SK-N-SH (cell line): ENCODE data around the gene LDAH.

ENCODE experiments used
- CHD2 ChIP-seq: fragments of 150-350 bp; IDR thresholded peaks from 2 replicates; pipeline ENCODE4 v1.6.1; 2018; ENCODE audit warnings: low read length; ENCODE audit not compliant: partially characterized antibody
- EP300 ChIP-seq, 2 experiments: IDR thresholded peaks; 2 replicates each; pipeline versions ENCODE4 v1.4.0 to v1.6.1; 2012; ENCODE audit warnings: borderline replicate concordance in 1 of 2, low read depth in 1 of 2, low read length in 1 of 2
- FOSL2 ChIP-seq: IDR thresholded peaks from 2 replicates; pipeline ENCODE4 v1.4.0; 2012; ENCODE audit warnings: low read depth, mild to moderate bottlenecking, moderate library complexity, borderline replicate concordance
- FOXM1 ChIP-seq: IDR thresholded peaks from 2 replicates; pipeline ENCODE4 v1.4.0; 2012; ENCODE audit warnings: low read depth, mild to moderate bottlenecking
- MXI1 ChIP-seq: IDR thresholded peaks from 2 replicates; pipeline ENCODE4 v1.6.1; 2012; ENCODE audit warnings: mild to moderate bottlenecking, low read depth, low read length, improper control_type of control experiment
- PBX3 ChIP-seq: IDR thresholded peaks from 2 replicates; pipeline ENCODE4; 2012
- POLR2AphosphoS5 ChIP-seq: IDR thresholded peaks from 2 replicates; pipeline ENCODE4 v1.6.1; 2012; ENCODE audit warnings: low read depth, low read length
- RFX5 ChIP-seq: IDR thresholded peaks from 2 replicates; pipeline ENCODE4 v1.6.1; 2012; ENCODE audit warnings: mild to moderate bottlenecking, improper control_type of control experiment, low read length
- SIN3A ChIP-seq: IDR thresholded peaks from 2 replicates; pipeline ENCODE4 v1.6.1; 2012; ENCODE audit warnings: low read depth, mild to moderate bottlenecking, low read length, moderate library complexity, borderline replicate concordance
- TAF1 ChIP-seq: IDR thresholded peaks from 2 replicates; pipeline ENCODE4 v1.6.1; 2012; ENCODE audit warnings: low read depth, mild to moderate bottlenecking, low read length, moderate library complexity, borderline replicate concordance
- YY1 ChIP-seq: IDR thresholded peaks from 2 replicates; pipeline ENCODE4 v1.4.0; 2012; ENCODE audit warnings: low read depth, mild to moderate bottlenecking
- TF ChIP-seq, protein P1 (sequence below): IDR thresholded peaks from 2 replicates; pipeline ENCODE4 v1.6.1; 2012; ENCODE audit warnings: mild to moderate bottlenecking, low read depth, low read length, moderate library complexity
- TF ChIP-seq, protein P2 (sequence below): fragments of 200-600 bp; sonication (generic); IDR thresholded peaks from 2 replicates; pipeline ENCODE4 v1.6.1; 2017; ENCODE audit warnings: antibody characterized with exemption, mild to moderate bottlenecking, moderate library complexity

DNA sequence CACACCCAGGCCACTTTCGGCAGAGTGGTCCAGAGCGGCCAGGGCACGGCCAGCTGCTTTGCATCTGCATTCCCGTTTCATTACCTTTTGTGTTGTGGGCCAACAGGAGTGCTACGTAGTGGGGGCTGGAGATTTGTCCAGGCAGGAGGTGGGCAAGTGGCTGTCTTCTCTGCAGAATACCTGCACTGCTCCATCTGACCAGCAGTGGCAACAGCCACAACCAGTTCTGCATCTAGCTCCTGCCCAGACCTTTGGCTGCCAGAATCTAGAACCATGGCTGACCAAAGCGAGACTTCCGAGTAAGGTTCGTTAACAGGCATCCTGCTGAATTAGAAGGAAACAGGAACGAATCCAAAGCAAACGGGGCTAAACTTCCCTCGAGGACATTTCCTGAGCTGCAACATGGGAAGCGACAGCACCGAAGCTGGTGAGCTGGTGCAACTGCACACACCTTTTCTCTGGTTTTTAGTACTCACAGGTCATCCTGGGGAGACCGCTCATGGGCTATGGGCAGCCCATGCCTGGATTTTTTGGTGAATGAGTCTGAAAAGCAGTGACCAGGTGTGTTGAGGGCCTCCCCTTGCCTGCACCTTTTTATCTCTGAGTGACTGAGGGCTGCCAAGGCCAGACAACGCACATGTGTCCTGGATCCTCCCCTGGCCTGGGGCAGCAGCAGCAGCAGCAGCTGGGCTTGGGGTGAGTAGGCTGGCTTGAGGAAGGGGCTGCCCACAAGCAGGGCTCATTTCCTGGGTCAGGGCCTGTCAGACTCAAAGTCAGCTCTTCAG is 145.4 kb downstream of the LDAH start:
- TF ChIP-seq, protein P1, sequence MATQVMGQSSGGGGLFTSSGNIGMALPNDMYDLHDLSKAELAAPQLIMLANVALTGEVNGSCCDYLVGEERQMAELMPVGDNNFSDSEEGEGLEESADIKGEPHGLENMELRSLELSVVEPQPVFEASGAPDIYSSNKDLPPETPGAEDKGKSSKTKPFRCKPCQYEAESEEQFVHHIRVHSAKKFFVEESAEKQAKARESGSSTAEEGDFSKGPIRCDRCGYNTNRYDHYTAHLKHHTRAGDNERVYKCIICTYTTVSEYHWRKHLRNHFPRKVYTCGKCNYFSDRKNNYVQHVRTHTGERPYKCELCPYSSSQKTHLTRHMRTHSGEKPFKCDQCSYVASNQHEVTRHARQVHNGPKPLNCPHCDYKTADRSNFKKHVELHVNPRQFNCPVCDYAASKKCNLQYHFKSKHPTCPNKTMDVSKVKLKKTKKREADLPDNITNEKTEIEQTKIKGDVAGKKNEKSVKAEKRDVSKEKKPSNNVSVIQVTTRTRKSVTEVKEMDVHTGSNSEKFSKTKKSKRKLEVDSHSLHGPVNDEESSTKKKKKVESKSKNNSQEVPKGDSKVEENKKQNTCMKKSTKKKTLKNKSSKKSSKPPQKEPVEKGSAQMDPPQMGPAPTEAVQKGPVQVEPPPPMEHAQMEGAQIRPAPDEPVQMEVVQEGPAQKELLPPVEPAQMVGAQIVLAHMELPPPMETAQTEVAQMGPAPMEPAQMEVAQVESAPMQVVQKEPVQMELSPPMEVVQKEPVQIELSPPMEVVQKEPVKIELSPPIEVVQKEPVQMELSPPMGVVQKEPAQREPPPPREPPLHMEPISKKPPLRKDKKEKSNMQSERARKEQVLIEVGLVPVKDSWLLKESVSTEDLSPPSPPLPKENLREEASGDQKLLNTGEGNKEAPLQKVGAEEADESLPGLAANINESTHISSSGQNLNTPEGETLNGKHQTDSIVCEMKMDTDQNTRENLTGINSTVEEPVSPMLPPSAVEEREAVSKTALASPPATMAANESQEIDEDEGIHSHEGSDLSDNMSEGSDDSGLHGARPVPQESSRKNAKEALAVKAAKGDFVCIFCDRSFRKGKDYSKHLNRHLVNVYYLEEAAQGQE: no peak
- TF ChIP-seq, protein P2, sequence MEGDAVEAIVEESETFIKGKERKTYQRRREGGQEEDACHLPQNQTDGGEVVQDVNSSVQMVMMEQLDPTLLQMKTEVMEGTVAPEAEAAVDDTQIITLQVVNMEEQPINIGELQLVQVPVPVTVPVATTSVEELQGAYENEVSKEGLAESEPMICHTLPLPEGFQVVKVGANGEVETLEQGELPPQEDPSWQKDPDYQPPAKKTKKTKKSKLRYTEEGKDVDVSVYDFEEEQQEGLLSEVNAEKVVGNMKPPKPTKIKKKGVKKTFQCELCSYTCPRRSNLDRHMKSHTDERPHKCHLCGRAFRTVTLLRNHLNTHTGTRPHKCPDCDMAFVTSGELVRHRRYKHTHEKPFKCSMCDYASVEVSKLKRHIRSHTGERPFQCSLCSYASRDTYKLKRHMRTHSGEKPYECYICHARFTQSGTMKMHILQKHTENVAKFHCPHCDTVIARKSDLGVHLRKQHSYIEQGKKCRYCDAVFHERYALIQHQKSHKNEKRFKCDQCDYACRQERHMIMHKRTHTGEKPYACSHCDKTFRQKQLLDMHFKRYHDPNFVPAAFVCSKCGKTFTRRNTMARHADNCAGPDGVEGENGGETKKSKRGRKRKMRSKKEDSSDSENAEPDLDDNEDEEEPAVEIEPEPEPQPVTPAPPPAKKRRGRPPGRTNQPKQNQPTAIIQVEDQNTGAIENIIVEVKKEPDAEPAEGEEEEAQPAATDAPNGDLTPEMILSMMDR: no peak; the same call in 1 of the 2 replicates
- no peak for TF ChIP-seq CHD2
- TF ChIP-seq POLR2AphosphoS5: no peak
- TF ChIP-seq TAF1: no peak
- no peak for TF ChIP-seq MXI1
- TF ChIP-seq SIN3A: no peak
- no peak for TF ChIP-seq FOXM1
- no peak for TF ChIP-seq RFX5
- TF ChIP-seq FOSL2: no peak
- TF ChIP-seq YY1: no peak
- no peak for TF ChIP-seq EP300 (IDR thresholded peaks at IDR 0.05; ENCODE audit: borderline replicate concordance in 1 of 2, low read depth in 1 of 2, low read length in 1 of 2)
- no peak for TF ChIP-seq PBX3
